WTC11 (cell line): Measurements from ENCODE around the gene EFHD1. TPM values are rescaled to one million over a fixed set of nuclear protein-coding genes. Genes with fewer than 3 reads are reported as not detected.
"Not testable (repeated sequence)": the region's sequence is repeated elsewhere in the genome, so short reads cannot be mapped to it uniquely, and the experiment has no call there.

Experiments used
- ATAC-seq: fragments of 200-7000 bp; cut with Tn5 transposase; 2 replicates; pipeline ENCODE4 v1.10.0; 2021; ENCODE audit warnings: mild to moderate bottlenecking, moderate library complexity
- CTCF ChIA-PET: fragments of 300-600 bp; sonication (Branson Sonifier 250); formaldehyde crosslinking; loops from one replicate; lab custom pipeline; 2021; ENCODE audit warnings: antibody characterized with exemption; lab: Charles Lee
- POLR2A ChIA-PET: fragments of 350-600 bp; sonication (Branson Sonifier 250); formaldehyde crosslinking; loops from one replicate; lab custom pipeline; 2021; ENCODE audit warnings: antibody characterized with exemption; lab: Charles Lee
- DNase-seq: peaks from one replicate; pipeline ENCODE4 v3.0.0; 2021; ENCODE audit warnings: low spot score
- H3K27ac Mint-ChIP-seq: 2 replicates; pipeline ENCODE4 v1.8.0; 2021; ENCODE audit warnings: mixed read lengths
- H3K27me3 Mint-ChIP-seq: 2 replicates; pipeline ENCODE4 v1.8.0; 2021; ENCODE audit warnings: low read depth, mild to moderate bottlenecking, moderate library complexity, mixed read lengths
- H3K36me3 Mint-ChIP-seq: 2 replicates; pipeline ENCODE4 v1.8.0; 2021; ENCODE audit warnings: mixed read lengths
- H3K4me1 Mint-ChIP-seq: 2 replicates; pipeline ENCODE4 v1.8.0; 2022; ENCODE audit warnings: mixed read lengths
- H3K4me3 Mint-ChIP-seq: 2 replicates; pipeline ENCODE4 v1.8.0; 2021; ENCODE audit warnings: mild to moderate bottlenecking, moderate library complexity, mixed read lengths
- H3K9me3 Mint-ChIP-seq: 2 replicates; pipeline ENCODE4 v1.8.0; 2021; ENCODE audit warnings: mixed read lengths
- ATF2 ChIP-seq: sonication (generic); formaldehyde crosslinking; IDR thresholded peaks from 2 replicates; pipeline ENCODE4 v1.8.1; 2022; ENCODE audit warnings: low read depth, missing genetic modification reagents, borderline replicate concordance
- CBFB ChIP-seq: sonication (generic); formaldehyde crosslinking; IDR thresholded peaks from 2 replicates; pipeline ENCODE4 v1.8.1; 2022; ENCODE audit warnings: mild to moderate bottlenecking, low read depth, missing genetic modification reagents
- CREB1 ChIP-seq: sonication (generic); formaldehyde crosslinking; IDR thresholded peaks from 2 replicates; pipeline ENCODE4 v1.8.0; 2023; ENCODE audit warnings: mild to moderate bottlenecking, missing genetic modification reagents
- E2F1 ChIP-seq: sonication (generic); formaldehyde crosslinking; IDR thresholded peaks from 2 replicates; pipeline ENCODE4 v1.8.0; 2022; ENCODE audit warnings: mild to moderate bottlenecking, missing genetic modification reagents
- HMGA2 ChIP-seq: fragments of 250-450 bp; sonication (Bioruptor Pico); IDR thresholded peaks from 2 replicates; pipeline ENCODE4 v1.4.0; 2021; ENCODE audit warnings: mild to moderate bottlenecking, moderate library complexity
- IRF2 ChIP-seq: sonication (generic); formaldehyde crosslinking; IDR thresholded peaks from 2 replicates; pipeline ENCODE4 v1.8.0; 2022; ENCODE audit warnings: low read depth, missing genetic modification reagents, borderline replicate concordance
- KAT7 ChIP-seq: sonication (generic); formaldehyde crosslinking; IDR thresholded peaks from 2 replicates; pipeline ENCODE4 v1.8.1; 2023; ENCODE audit warnings: missing genetic modification reagents, mild to moderate bottlenecking, borderline replicate concordance
- NFATC4 ChIP-seq: fragments of 250-450 bp; sonication (Bioruptor Pico); IDR thresholded peaks from 2 replicates; pipeline ENCODE4 v1.9.0; 2021; ENCODE audit warnings: mild to moderate bottlenecking
- NFE2L1 ChIP-seq: sonication (generic); formaldehyde crosslinking; IDR thresholded peaks from 2 replicates; pipeline ENCODE4 v1.8.1; 2023; ENCODE audit warnings: missing genetic modification reagents
- NFYB ChIP-seq: sonication (generic); formaldehyde crosslinking; conservative IDR thresholded peaks from 2 replicates; pipeline ENCODE4 v1.8.0; 2022; ENCODE audit warnings: low read depth, missing genetic modification reagents
- NR2C2 ChIP-seq: sonication (generic); formaldehyde crosslinking; IDR thresholded peaks from 2 replicates; pipeline ENCODE4 v1.8.0; 2022; ENCODE audit warnings: mild to moderate bottlenecking, missing genetic modification reagents
- NR3C1 ChIP-seq: sonication (generic); formaldehyde crosslinking; conservative IDR thresholded peaks from 2 replicates; pipeline ENCODE4 v1.8.1; 2023; ENCODE audit warnings: low read depth, mild to moderate bottlenecking, missing genetic modification reagents
- PRRX2 ChIP-seq: fragments of 250-450 bp; sonication (Bioruptor Pico); IDR thresholded peaks from 2 replicates; pipeline ENCODE4 v1.8.0; 2021; ENCODE audit warnings: mild to moderate bottlenecking
- SMAD3 ChIP-seq: sonication (generic); formaldehyde crosslinking; IDR thresholded peaks from 2 replicates; pipeline ENCODE4 v1.8.0; 2022; ENCODE audit warnings: missing genetic modification reagents, mild to moderate bottlenecking, borderline replicate concordance
- STAT6 ChIP-seq: sonication (generic); formaldehyde crosslinking; conservative IDR thresholded peaks from 2 replicates; pipeline ENCODE4 v1.8.1; 2023; ENCODE audit warnings: mild to moderate bottlenecking, low read depth, missing genetic modification reagents, moderate library complexity
- TP53 ChIP-seq: sonication (generic); formaldehyde crosslinking; IDR thresholded peaks from 2 replicates; pipeline ENCODE4 v1.8.1; 2023; ENCODE audit warnings: mild to moderate bottlenecking, missing genetic modification reagents
- ZMAT4 ChIP-seq: fragments of 250-450 bp; sonication (Bioruptor Pico); IDR thresholded peaks from 2 replicates; pipeline ENCODE4 v1.9.0; 2021; ENCODE audit warnings: mild to moderate bottlenecking
- ZNF138 ChIP-seq: sonication (generic); formaldehyde crosslinking; conservative IDR thresholded peaks from 2 replicates; pipeline ENCODE4 v1.8.1; 2022; ENCODE audit warnings: mild to moderate bottlenecking, moderate library complexity, missing genetic modification reagents
- ZNF671 ChIP-seq: fragments of 250-450 bp; sonication (Bioruptor Pico); IDR thresholded peaks from 2 replicates; pipeline ENCODE4 v1.8.0; 2021; ENCODE audit warnings: mild to moderate bottlenecking
- total RNA-seq: library from RNA; stranded (reverse); gene quantifications from 3 replicates; pipeline ENCODE4 v1.2.3, GENCODE V29; 2021
- TF ChIP-seq, protein P1 (sequence below): sonication (generic); formaldehyde crosslinking; IDR thresholded peaks from 2 replicates; pipeline ENCODE4 v1.8.1; 2022; ENCODE audit warnings: mild to moderate bottlenecking, missing genetic modification reagents, moderate library complexity, borderline replicate concordance
- TF ChIP-seq, protein P2 (sequence below): sonication (generic); formaldehyde crosslinking; IDR thresholded peaks from 2 replicates; pipeline ENCODE4 v1.8.0; 2022; ENCODE audit warnings: mild to moderate bottlenecking, missing genetic modification reagents
- TF ChIP-seq, protein P3 (sequence below): sonication (generic); formaldehyde crosslinking; IDR thresholded peaks from 2 replicates; pipeline ENCODE4 v1.8.1; 2022; ENCODE audit warnings: low read depth, mild to moderate bottlenecking, moderate library complexity, missing genetic modification reagents, borderline replicate concordance

Gene EFHD1
- total RNA-seq, 1 experiment from 2014 or later = 6.1 TPM

DNA sequence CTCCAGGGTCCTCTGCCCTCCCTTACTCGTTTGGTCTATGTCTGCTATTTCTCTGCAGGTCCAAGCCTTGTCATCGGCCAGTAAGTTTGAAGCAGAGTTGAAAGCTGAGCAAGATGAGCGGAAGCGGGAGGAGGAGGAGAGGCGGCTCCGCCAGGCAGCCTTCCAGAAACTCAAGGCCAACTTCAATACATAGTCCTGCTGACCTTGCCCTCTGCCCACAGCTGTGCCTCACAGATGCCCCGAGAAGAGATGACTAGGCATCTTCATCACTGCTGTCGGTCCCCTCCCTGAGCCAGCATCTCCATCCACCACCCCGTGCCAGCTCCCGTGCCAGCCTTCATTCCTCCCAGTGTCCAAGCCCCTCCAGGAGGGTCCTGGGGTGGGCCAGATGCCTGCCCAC is 48.1 kb downstream of the EFHD1 start (continued):
- TF ChIP-seq, protein P1, sequence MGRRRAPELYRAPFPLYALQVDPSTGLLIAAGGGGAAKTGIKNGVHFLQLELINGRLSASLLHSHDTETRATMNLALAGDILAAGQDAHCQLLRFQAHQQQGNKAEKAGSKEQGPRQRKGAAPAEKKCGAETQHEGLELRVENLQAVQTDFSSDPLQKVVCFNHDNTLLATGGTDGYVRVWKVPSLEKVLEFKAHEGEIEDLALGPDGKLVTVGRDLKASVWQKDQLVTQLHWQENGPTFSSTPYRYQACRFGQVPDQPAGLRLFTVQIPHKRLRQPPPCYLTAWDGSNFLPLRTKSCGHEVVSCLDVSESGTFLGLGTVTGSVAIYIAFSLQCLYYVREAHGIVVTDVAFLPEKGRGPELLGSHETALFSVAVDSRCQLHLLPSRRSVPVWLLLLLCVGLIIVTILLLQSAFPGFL = no peak

GRCh38 chr2:232683368-232683767 is 50.0 kb downstream of the EFHD1 start:
- no peaks in the 10 kb centered on the region for H3K36me3 Mint-ChIP-seq
- ChIA-PET POLR2A (no interaction called here), CTCF (interaction anchor here (0.6 to 1.5 kb wide), 4 partner anchors 12 to 446 kb away, joined by 3 to 4 read pairs (median 3); partner anchors contain the start of gene EFHD1)
- no peaks in the 10 kb centered on the region for H3K4me1 Mint-ChIP-seq
- peaks cover 3% of the 10 kb centered on the region; the same call in 1 of the 2 replicates for H3K27me3 Mint-ChIP-seq
- H3K27ac Mint-ChIP-seq = no peak overlapping the region
- no peaks in the 10 kb centered on the region for H3K9me3 Mint-ChIP-seq
- ATAC-seq = no peak
- no peak for DNase-seq
- H3K4me3 Mint-ChIP-seq = no peak overlapping the region
- TF ChIP-seq CREB1 (CRISPR knock-in tag) = no peak
- no peak for TF ChIP-seq NFYB (CRISPR knock-in tag)
- no peak for TF ChIP-seq NR3C1
- no peak for TF ChIP-seq ATF2
- TF ChIP-seq STAT6 (CRISPR knock-in tag) = no peak
- TF ChIP-seq TP53 (CRISPR knock-in tag) = no peak
- TF ChIP-seq KAT7 (CRISPR knock-in tag) = no peak

GRCh38 chr2:232685391-232685790 is 52.0 kb downstream of the EFHD1 start:
- H3K36me3 Mint-ChIP-seq, H3K4me1 Mint-ChIP-seq, POLR2A ChIA-PET, H3K27ac Mint-ChIP-seq, ATAC-seq, H3K4me3 Mint-ChIP-seq, H3K9me3 Mint-ChIP-seq, DNase-seq, H3K27me3 Mint-ChIP-seq: not testable (repeated sequence)
- CTCF ChIA-PET = interaction anchor here (1.0 kb wide), 1 partner anchor 12 kb away, joined by 3 read pairs; the partner anchor contains the start of gene GIGYF2

DNA sequence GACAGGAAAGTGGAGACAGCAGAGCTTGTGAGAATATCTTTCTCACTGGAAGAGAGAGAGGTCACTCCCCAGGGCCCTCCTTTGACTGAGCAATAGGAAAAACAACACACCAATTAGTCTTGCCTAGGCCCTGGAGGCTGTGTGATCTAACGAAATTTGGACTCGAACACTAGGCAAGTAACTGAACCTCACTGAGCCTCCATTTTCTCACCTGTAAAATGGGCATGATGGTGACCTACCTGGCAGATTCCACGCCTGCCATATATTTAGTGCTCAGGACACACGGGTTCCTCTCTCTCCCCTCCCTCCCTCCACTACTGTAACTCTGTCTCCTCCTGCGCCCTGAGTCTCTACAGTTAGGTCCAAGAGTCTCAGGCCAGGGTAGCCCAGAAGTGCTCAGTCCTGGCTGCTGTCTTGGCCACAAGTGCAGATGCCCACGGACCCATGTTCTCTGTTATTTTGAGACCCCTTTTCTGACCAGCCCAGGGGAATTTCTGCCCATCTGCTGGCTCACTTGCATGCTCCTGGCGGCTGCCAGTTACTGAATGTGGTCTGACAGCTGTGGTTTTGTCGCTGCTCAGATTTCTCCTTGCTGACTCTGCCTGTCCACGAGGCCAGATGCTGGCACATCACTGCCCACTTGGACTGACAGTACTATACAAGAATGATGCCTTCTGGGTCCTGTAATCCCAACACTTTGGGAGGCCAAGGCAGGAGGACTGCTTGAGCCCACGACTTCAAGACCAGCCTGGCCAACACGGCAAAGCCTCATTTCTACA is 54.2 kb downstream of the EFHD1 start:
- Mint-ChIP-seq H3K27me3 (no peaks in the 10 kb centered on the region; the same call in 1 of the 2 replicates), H3K4me1 (no peaks in the 10 kb centered on the region), H3K36me3 (no peaks in the 10 kb centered on the region), H3K27ac (no peak overlapping the region), H3K9me3 (no peaks in the 10 kb centered on the region), H3K4me3 (no peak overlapping the region)
- CTCF ChIA-PET = interaction anchor here (0.7 to 1.5 kb wide), 3 partner anchors 9 to 296 kb away, joined by 3 to 5 read pairs (median 4); partner anchors contain the start of gene GIGYF2
- no peak for ATAC-seq
- DNase-seq = no peak
- POLR2A ChIA-PET = no interaction called here
- TF ChIP-seq SMAD3 (CRISPR knock-in tag) (no peak), E2F1 (no peak), ZNF138 (CRISPR knock-in tag) (no peak), ZNF671 (CRISPR knock-in tag) (no peak), NR2C2 (CRISPR knock-in tag) (no peak), HMGA2 (CRISPR knock-in tag) (no peak), NFATC4 (CRISPR knock-in tag) (no peak), NFYB (CRISPR knock-in tag) (no peak), NFE2L1 (CRISPR knock-in tag) (no peak), PRRX2 (CRISPR knock-in tag) (no peak), CBFB (CRISPR knock-in tag) (no peak), ZMAT4 (CRISPR knock-in tag) (no peak), IRF2 (no peak)
- TF ChIP-seq, protein P2, sequence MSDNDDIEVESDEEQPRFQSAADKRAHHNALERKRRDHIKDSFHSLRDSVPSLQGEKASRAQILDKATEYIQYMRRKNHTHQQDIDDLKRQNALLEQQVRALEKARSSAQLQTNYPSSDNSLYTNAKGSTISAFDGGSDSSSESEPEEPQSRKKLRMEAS (CRISPR knock-in tag) = no peak
- TF ChIP-seq, protein P3, sequence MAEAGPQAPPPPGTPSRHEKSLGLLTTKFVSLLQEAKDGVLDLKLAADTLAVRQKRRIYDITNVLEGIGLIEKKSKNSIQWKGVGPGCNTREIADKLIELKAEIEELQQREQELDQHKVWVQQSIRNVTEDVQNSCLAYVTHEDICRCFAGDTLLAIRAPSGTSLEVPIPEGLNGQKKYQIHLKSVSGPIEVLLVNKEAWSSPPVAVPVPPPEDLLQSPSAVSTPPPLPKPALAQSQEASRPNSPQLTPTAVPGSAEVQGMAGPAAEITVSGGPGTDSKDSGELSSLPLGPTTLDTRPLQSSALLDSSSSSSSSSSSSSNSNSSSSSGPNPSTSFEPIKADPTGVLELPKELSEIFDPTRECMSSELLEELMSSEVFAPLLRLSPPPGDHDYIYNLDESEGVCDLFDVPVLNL = no peak
